K562 (cell line): Measurements from ENCODE around the gene TSR2. TPM values are rescaled to one million over a fixed set of nuclear protein-coding genes. Genes with fewer than 3 reads are reported as not detected.
A peak's percentile ranks its signal among the peaks of the same experiment; 100 is the strongest.

ENCODE experiments used
- ATAC-seq: fragments of 200-7000 bp; cut with Tn5 transposase; 3 replicates; pipeline ENCODE4 v1.9.1; 2020; ENCODE audit warnings: moderate library complexity
- BruUV-seq: library from RNA; stranded (reverse); fragments of 400-500 nt; replicated peaks from 2 replicates; lab custom pipeline; 2021; lab: Mats Ljungman, UMichigan
- CTCF ChIA-PET: fragments of 300-600 bp; formaldehyde crosslinking; extraction: SDS; loops from one replicate; lab custom pipeline; 2021; ENCODE audit warnings: low intra/inter-chr PET ratio; lab: Yijun Ruan, JAX
- POLR2A ChIA-PET: fragments of 300-600, 350-650 bp; sonication (Branson Sonifier 250); formaldehyde crosslinking; extraction: SDS; loops from one replicate; lab custom pipeline; 2021; ENCODE audit warnings: antibody characterized with exemption, inconsistent platforms; lab: Yijun Ruan, JAX
- DNase-seq, 4 experiments: peaks; one replicate each; pipeline versions ENCODE4 v3.0.0 to v3.0.0-alpha.2; 2011 to 2018; ENCODE audit warnings: low spot score in 3 of 4, mixed read lengths in 3 of 4; ENCODE audit errors: extremely low read depth in 1 of 4
- FAIRE-seq: peaks from 2 replicates; lab custom pipeline; 2011; peaks lifted over from hg19 to GRCh38; lab: Jason Lieb, UNC
- H2AFZ ChIP-seq: 2 replicates; pipeline ENCODE4 v1.6.0; 2011; ENCODE audit warnings: low read depth, low read length, control low read depth, inconsistent platforms
- H3K27ac ChIP-seq: fragments of 200-600 bp; 3 replicates; pipeline ENCODE4 v1.8.0; 2011; ENCODE audit warnings: low read depth, mild to moderate bottlenecking, control low read depth, inconsistent platforms, low read length, moderate library complexity, mixed read lengths; ENCODE audit errors: extremely low read depth
- H3K27me3 ChIP-seq, 2 experiments: fragments of 300-600 bp in 1 of 2; 2 replicates in 1 of 2; 3 replicates in 1 of 2; pipeline versions ENCODE4 v1.6.0 to v1.8.0; 2011; ENCODE audit warnings: inconsistent platforms in 2 of 2, low read length in 2 of 2, mild to moderate bottlenecking in 1 of 2, mixed read lengths in 1 of 2, moderate library complexity in 1 of 2; ENCODE audit not compliant: control insufficient read depth in 2 of 2, insufficient read depth in 2 of 2
- H3K36me3 ChIP-seq: fragments of 300-600 bp; 3 replicates; pipeline ENCODE4 v1.8.0; 2011; ENCODE audit warnings: mild to moderate bottlenecking, low read length, inconsistent platforms; ENCODE audit not compliant: control insufficient read depth, insufficient read depth
- H3K4me1 ChIP-seq, 2 experiments: fragments of 200-600 bp in 1 of 2; replicated peaks in 1 of 2; 2 replicates in 1 of 2; 3 replicates in 1 of 2; pipeline versions ENCODE4 v1.5.1 to v1.8.0; 2011; ENCODE audit warnings: inconsistent platforms in 2 of 2, low read length in 2 of 2, mild to moderate bottlenecking in 1 of 2, mixed read lengths in 1 of 2, moderate library complexity in 1 of 2; ENCODE audit not compliant: control insufficient read depth in 2 of 2, insufficient read depth in 2 of 2
- H3K4me2 ChIP-seq: 2 replicates; pipeline ENCODE4 v1.6.1; 2011; ENCODE audit warnings: low read length, control low read depth, inconsistent platforms, mixed read lengths; ENCODE audit not compliant: insufficient read depth
- H3K4me3 ChIP-seq: fragments of 200-600 bp; sonication (generic), shearing (Covaris generic); 2 replicates; pipeline ENCODE4 v1.5.1; 2016; ENCODE audit warnings: control low read depth, inconsistent platforms
- H3K79me2 ChIP-seq: fragments of 200-600 bp; 3 replicates; pipeline ENCODE4 v1.8.0; 2011; ENCODE audit warnings: low read length, inconsistent platforms; ENCODE audit not compliant: control insufficient read depth, insufficient read depth
- H3K9ac ChIP-seq, 2 experiments: 2 replicates each; pipeline versions ENCODE4 v1.6.0 to v1.6.1; 2011; ENCODE audit warnings: low read depth in 2 of 2, low read length in 2 of 2, control low read depth in 1 of 2, inconsistent platforms in 1 of 2, mild to moderate bottlenecking in 1 of 2, mixed read lengths in 1 of 2; ENCODE audit not compliant: insufficient read depth in 1 of 2
- H3K9me1 ChIP-seq: one replicate; pipeline ENCODE4 v1.6.0; 2011; ENCODE audit warnings: inconsistent platforms, mild to moderate bottlenecking, low read length, moderate library complexity; ENCODE audit not compliant: control insufficient read depth, insufficient read depth
- H3K9me3 ChIP-seq: replicated peaks from 2 replicates; pipeline ENCODE4 v1.5.1; 2011; ENCODE audit warnings: low read depth, low read length, inconsistent platforms; ENCODE audit not compliant: control insufficient read depth, insufficient read depth
- H4K20me1 ChIP-seq: replicated peaks from 2 replicates; pipeline ENCODE4 v1.6.1; 2011; ENCODE audit warnings: low read length, inconsistent platforms, mixed read lengths; ENCODE audit not compliant: control insufficient read depth, insufficient read depth
- POLR2G ChIP-seq: fragments of 200-400 bp; formaldehyde crosslinking; IDR thresholded peaks from 2 replicates; pipeline ENCODE4 v1.6.1; 2017; ENCODE audit warnings: low read depth, mild to moderate bottlenecking, antibody characterized with exemption, low read length, moderate library complexity
- PRMT5 ChIP-seq: sonication (generic); formaldehyde crosslinking; IDR thresholded peaks from 2 replicates; pipeline ENCODE4 v1.5.0; 2020; ENCODE audit warnings: missing genetic modification reagents
- RBFOX2 ChIP-seq: fragments of 200-400 bp; formaldehyde crosslinking; IDR thresholded peaks from 2 replicates; pipeline ENCODE4 v1.6.1; 2017; ENCODE audit warnings: low read depth, mild to moderate bottlenecking, low read length, moderate library complexity
- SLC30A9 ChIP-seq: fragments of 250-450 bp; sonication (Bioruptor Pico); IDR thresholded peaks from 2 replicates; pipeline ENCODE4 v1.8.0; 2022; ENCODE audit warnings: mild to moderate bottlenecking, moderate library complexity
- SMARCE1 ChIP-seq: fragments of 450-650 bp; IDR thresholded peaks from 2 replicates; pipeline ENCODE4 v1.7.1; 2016; ENCODE audit warnings: mild to moderate bottlenecking
- ZNF24 ChIP-seq: fragments of 450-650 bp; IDR thresholded peaks from 2 replicates; pipeline ENCODE4 v1.6.1; 2016
- WGBS: fragments of 100-300 bp; shearing (Covaris generic); methylation state at CpG from one replicate; pipeline ENCODE4 v1.1.6; 2016; ENCODE audit warnings: low coverage, mixed read lengths; ENCODE audit not compliant: insufficient coverage; ENCODE audit errors: missing lambda C conversion rate; 5-methylcytosine and 5-hydroxymethylcytosine counted together
- in situ Hi-C: fragments of 300-500 bp; cut with MboI; formaldehyde crosslinking; loops from 4 replicates; pipeline ENCODE4 v1.15.0; 2018; ENCODE audit warnings: inconsistent platforms, mixed read lengths
- intact Hi-C: fragments of 100-400 bp; cut with micrococcal nuclease; formaldehyde crosslinking; loops from 2 replicates; pipeline ENCODE4 v1.14.2; 2022
- polyA plus RNA-seq, 8 experiments: library from polyadenylated mRNA; depleted of rRNA in 4 of 8; stranded (reverse) in 5 of 8; unstranded in 3 of 8; fragments of >200 nt; fragmentation: Nextera tagmentation in 2 of 8; fragmentation: Illumina TruSeq in 1 of 8; extraction: Ambion mirVana in 2 of 8; extraction: Trizol in 1 of 8; gene quantifications; 2 replicates each; pipeline versions ENCODE4 v1.2.1 to v1.2.3, GENCODE V29; 2011 to 2014; ENCODE audit warnings: inconsistent platforms in 1 of 8, missing spikeins in 1 of 8
- total RNA-seq, 7 experiments: library from RNA; depleted of rRNA in 6 of 7; stranded (reverse); fragments of >200 nt in 6 of 7; fragmentation: Illumina TruSeq in 2 of 7; extraction: Trizol in 2 of 7; gene quantifications; 2 replicates each; pipeline versions ENCODE4 v1.2.1 to v1.2.3, GENCODE V29; 2011 to 2021; ENCODE audit warnings: low replicate concordance in 1 of 7
- TF ChIP-seq, protein P1 (sequence below), 3 experiments: IDR thresholded peaks in 2 of 3; conservative IDR thresholded peaks in 1 of 3; 2 replicates each; pipeline ENCODE4 v1.5.1; 2011 to 2012; ENCODE audit warnings: low read length in 3 of 3, mild to moderate bottlenecking in 3 of 3, control low read depth in 2 of 3, improper control_type of control experiment in 1 of 3, inconsistent platforms in 1 of 3, low read depth in 1 of 3, mixed read lengths in 1 of 3, moderate library complexity in 1 of 3; ENCODE audit not compliant: insufficient read depth in 2 of 3

Gene TSR2
- total and polyA plus RNA-seq, 9 of the 15 experiments (the other 6 are each of a cell fraction or from before 2014, with no cell fraction given), result 8.6 to 50.0 (median 28.5) TPM

DNA sequence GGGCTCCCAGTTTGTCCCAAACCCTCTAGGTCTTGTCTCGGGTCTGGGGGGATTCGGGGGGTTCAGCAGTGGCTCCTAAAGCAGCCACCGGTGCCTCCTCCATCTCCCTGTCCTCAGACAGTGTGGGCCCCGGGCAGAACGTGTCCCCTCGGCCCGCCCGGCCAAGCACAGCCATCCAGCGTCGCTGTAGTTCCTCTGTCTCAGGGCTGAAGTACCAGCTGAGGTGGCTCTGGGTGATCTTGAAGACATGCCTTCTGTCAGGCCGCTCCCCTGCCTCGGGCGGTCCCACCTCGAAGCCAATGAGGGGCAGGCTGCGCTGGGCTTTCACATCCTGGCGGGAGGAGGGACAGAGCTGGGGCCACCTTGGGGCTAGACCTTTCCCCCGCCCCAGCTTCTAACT, 5.9 kb downstream of the TSR2 start:
- Histone ChIP-seq H3K36me3 (peaks cover 37% of the 10 kb centered on the region; the same call in 2 of the 3 replicates), H3K9me3 (no peaks in the 10 kb centered on the region), H3K27me3 (no peaks in the 10 kb centered on the region), H2AFZ (no peak overlapping the region), H3K79me2 (peaks cover 21% of the 10 kb centered on the region), H3K9me1 (no peaks in the 10 kb centered on the region), H3K27ac (no peak overlapping the region), H3K4me2 (no peak overlapping the region), H3K4me3 (no peak overlapping the region), H3K4me1 (peaks cover 0 to 5% of the 10 kb centered on the region in 2 experiments; a peak in 2 of 5 replicates), H3K9ac (no peak overlapping the region), H4K20me1 (peaks cover 9% of the 10 kb centered on the region)
- TF ChIP-seq RBFOX2 (peak; percentile 36; the same call in 1 of the 2 replicates), POLR2G (peak; percentile 59), SLC30A9 (CRISPR knock-in tag) (no peak), PRMT5 (CRISPR knock-in tag) (no peak)
- BruUV-seq, result no TSS peak
- 80% methylated on average over 8 of the region's 17 CpGs for WGBS
- in situ Hi-C loops (no loop called here), intact Hi-C loops (no loop called here)
- POLR2A ChIA-PET, result no interaction called here
- DNase-seq, result no peak
- ATAC-seq, result peak; percentile 52
- CTCF ChIA-PET, result no interaction called here
- no peak for FAIRE-seq

DNA sequence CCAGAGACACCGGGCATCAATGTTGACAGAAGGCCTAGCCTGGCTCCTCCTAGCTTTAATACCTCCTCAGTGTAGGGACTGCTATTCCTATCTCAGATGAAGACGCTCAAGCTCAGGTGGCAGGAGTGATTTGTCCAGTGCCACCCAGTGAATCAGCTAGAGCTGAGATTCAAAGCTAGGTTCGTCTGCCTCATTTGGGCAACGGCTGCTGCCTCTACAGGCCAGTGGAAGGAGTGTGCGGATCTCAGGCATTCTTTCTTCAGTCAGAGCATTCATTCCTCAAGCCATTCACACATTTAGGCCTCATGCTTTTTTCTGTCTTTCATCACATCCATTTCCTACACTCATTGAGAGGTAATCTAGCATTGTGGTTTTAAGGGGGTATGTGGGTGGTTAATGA, 7.3 kb downstream of the TSR2 start:
- Histone ChIP-seq H3K4me1 (peaks cover 0 to 5% of the 10 kb centered on the region in 2 experiments; a peak in 1 of 5 replicates), H3K4me2 (no peak overlapping the region)
- in situ Hi-C loops, result no loop called here
- POLR2A ChIA-PET, result no interaction called here
- peak; percentile 62; the same call in 1 of the 2 replicates for TF ChIP-seq ZNF24
- TF ChIP-seq, protein P1, sequence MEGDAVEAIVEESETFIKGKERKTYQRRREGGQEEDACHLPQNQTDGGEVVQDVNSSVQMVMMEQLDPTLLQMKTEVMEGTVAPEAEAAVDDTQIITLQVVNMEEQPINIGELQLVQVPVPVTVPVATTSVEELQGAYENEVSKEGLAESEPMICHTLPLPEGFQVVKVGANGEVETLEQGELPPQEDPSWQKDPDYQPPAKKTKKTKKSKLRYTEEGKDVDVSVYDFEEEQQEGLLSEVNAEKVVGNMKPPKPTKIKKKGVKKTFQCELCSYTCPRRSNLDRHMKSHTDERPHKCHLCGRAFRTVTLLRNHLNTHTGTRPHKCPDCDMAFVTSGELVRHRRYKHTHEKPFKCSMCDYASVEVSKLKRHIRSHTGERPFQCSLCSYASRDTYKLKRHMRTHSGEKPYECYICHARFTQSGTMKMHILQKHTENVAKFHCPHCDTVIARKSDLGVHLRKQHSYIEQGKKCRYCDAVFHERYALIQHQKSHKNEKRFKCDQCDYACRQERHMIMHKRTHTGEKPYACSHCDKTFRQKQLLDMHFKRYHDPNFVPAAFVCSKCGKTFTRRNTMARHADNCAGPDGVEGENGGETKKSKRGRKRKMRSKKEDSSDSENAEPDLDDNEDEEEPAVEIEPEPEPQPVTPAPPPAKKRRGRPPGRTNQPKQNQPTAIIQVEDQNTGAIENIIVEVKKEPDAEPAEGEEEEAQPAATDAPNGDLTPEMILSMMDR (IDR thresholded peaks at IDR 0.05 in 2 of 3, conservative IDR thresholded peaks at IDR 0.05 in 1 of 3; ENCODE audit: insufficient read depth in 2 of 3, low read depth in 1 of 3, low read length in 3 of 3), result peak in 1 of 3 experiments; percentile 24; a peak in 1 of 6 replicates
- TF ChIP-seq SMARCE1, result no peak
- TF ChIP-seq, all 486 proteins: peak for 2
- Histone ChIP-seq H3K27me3 (no peaks in the 10 kb centered on the region), H3K4me3 (no peak overlapping the region), H3K79me2 (peaks cover 7% of the 10 kb centered on the region; the same call in 1 of the 3 replicates), H3K36me3 (peaks cover 30% of the 10 kb centered on the region; the same call in 2 of the 3 replicates), H3K9ac (no peak overlapping the region), H3K9me1 (no peaks in the 10 kb centered on the region), H3K27ac (no peak overlapping the region), H2AFZ (no peak overlapping the region), H4K20me1 (0 out of 2 replicates have a peak, but pooled peaks cover 3% of the 10 kb centered on the region), H3K9me3 (no peaks in the 10 kb centered on the region)
- FAIRE-seq (no peak), ATAC-seq (peak; percentile 70; the same call in 2 of the 3 replicates), DNase-seq (no peak)
- BruUV-seq, result no TSS peak
- intact Hi-C loops, result no loop called here
- CTCF ChIA-PET, result no interaction called here
- WGBS, result 56% methylated on average over 4 of the region's 5 CpGs
